Naive B cell (primary cell): ENCODE measurements around the gene SNX13. TPM values are rescaled to one million over a fixed set of nuclear protein-coding genes. Genes with fewer than 3 reads are reported as not detected.
A peak's percentile ranks its signal among the peaks of the same experiment; 100 is the strongest.

Source experiments
- ATAC-seq, 2 donors: fragments of 150-1000 bp; cut with Tn5 transposase; 2 replicates each; pipeline ENCODE4 v1.10.0; 2021; ENCODE audit warnings: low read depth in 2 of 2, mild to moderate bottlenecking in 2 of 2, moderate library complexity in 2 of 2
- DNase-seq: peaks from one replicate; pipeline ENCODE4 v3.0.0; 2022
- H3K27ac Mint-ChIP-seq, 6 donors: one replicate each; pipeline ENCODE4 v1.8.0; 2020 to 2022; ENCODE audit warnings: mild to moderate bottlenecking in 6 of 6, mixed read lengths in 6 of 6, moderate library complexity in 5 of 6, inconsistent platforms in 2 of 6
- H3K27me3 Mint-ChIP-seq, 3 donors: one replicate each; pipeline ENCODE4 v1.8.0; 2021 to 2022; ENCODE audit warnings: mixed read lengths in 3 of 3, mild to moderate bottlenecking in 1 of 3
- H3K36me3 Mint-ChIP-seq, 2 donors: one replicate each; pipeline ENCODE4 v1.8.0; 2020 to 2022; ENCODE audit warnings: mixed read lengths in 2 of 2, inconsistent platforms in 1 of 2, mild to moderate bottlenecking in 1 of 2
- H3K4me1 Mint-ChIP-seq, 3 donors: one replicate each; pipeline ENCODE4 v1.8.0; 2020 to 2022; ENCODE audit warnings: mixed read lengths in 3 of 3, inconsistent platforms in 1 of 3, mild to moderate bottlenecking in 1 of 3, moderate library complexity in 1 of 3
- H3K4me3 Mint-ChIP-seq, 8 donors: one replicate each; pipeline ENCODE4 v1.8.0; 2020 to 2022; ENCODE audit warnings: mild to moderate bottlenecking in 8 of 8, mixed read lengths in 8 of 8, moderate library complexity in 8 of 8, inconsistent platforms in 2 of 8
- H3K9me3 Mint-ChIP-seq, 7 donors: one replicate each; pipeline ENCODE4 v1.8.0; 2020 to 2022; ENCODE audit warnings: mixed read lengths in 7 of 7, mild to moderate bottlenecking in 5 of 7, inconsistent platforms in 2 of 7, moderate library complexity in 1 of 7
- polyA plus RNA-seq, 6 donors: library from polyadenylated mRNA; unstranded; fragments of 300-500 nt; fragmentation: Illumina TruSeq; gene quantifications; one replicate each; pipeline ENCODE4 v1.2.3, GENCODE V29; 2021; ENCODE audit warnings: low read depth in 6 of 6

Gene SNX13
- polyA plus RNA-seq, 6 donors from 2014 or later, result 18.4 to 23.7 (median 20.5) TPM

GRCh38 chr7:17939606-17940301, 540 bp downstream of the SNX13 start:
- DNase-seq, result peak; percentile 57
- no peaks in the 10 kb centered on the region for H3K36me3 Mint-ChIP-seq
- peaks cover 36 to 46% (median 42%) of the 10 kb centered on the region in 3 donors for H3K4me1 Mint-ChIP-seq
- H3K27me3 Mint-ChIP-seq, result no peaks in the 10 kb centered on the region
- no peaks in the 10 kb centered on the region for H3K9me3 Mint-ChIP-seq
- H3K27ac Mint-ChIP-seq, result peak overlapping the region; percentile 99
- peak overlapping the region; percentile 97 to 100 (median 99) for H3K4me3 Mint-ChIP-seq
- ATAC-seq, result peak; percentile 45 to 48

GRCh38 chr7:17939211-17939605, 1.1 kb downstream of the SNX13 start:
- DNase-seq (peak; percentile 46), ATAC-seq (peak; percentile 9 to 19)
- Mint-ChIP-seq H3K4me3 (peak overlapping the region; percentile 97 to 100 (median 99)), H3K9me3 (no peaks in the 10 kb centered on the region), H3K4me1 (peaks cover 40 to 52% (median 48%) of the 10 kb centered on the region in 3 donors), H3K36me3 (no peaks in the 10 kb centered on the region), H3K27ac (peak overlapping the region; percentile 99), H3K27me3 (no peaks in the 10 kb centered on the region)

- no peak for DNase-seq
- H3K27me3 Mint-ChIP-seq, result no peaks in the 10 kb centered on the region
- ATAC-seq, result no peak
- no peaks in the 10 kb centered on the region for H3K36me3 Mint-ChIP-seq
- no peaks in the 10 kb centered on the region for H3K9me3 Mint-ChIP-seq
- peak overlapping the region in 4 of 6 donors; percentile 21 to 99 (median 55) for H3K27ac Mint-ChIP-seq
- peaks cover 51 to 67% (median 62%) of the 10 kb centered on the region in 3 donors for H3K4me1 Mint-ChIP-seq
- H3K4me3 Mint-ChIP-seq, result peak overlapping the region in 4 of 8 donors; percentile 20 to 100 (median 68)
These were observed 2.7 kb downstream of the SNX13 start for GRCh38 chr7:17937506-17938120.

- no peaks in the 10 kb centered on the region for H3K27me3 Mint-ChIP-seq
- peak overlapping the region in 2 of 8 donors; percentile 66 to 69 for H3K4me3 Mint-ChIP-seq
- DNase-seq, result no peak
- no peak for ATAC-seq
- H3K27ac Mint-ChIP-seq, result peak overlapping the region in 1 of 6 donors; percentile 22
- peaks cover 49 to 72% (median 64%) of the 10 kb centered on the region in 3 donors for H3K4me1 Mint-ChIP-seq
- H3K9me3 Mint-ChIP-seq, result no peaks in the 10 kb centered on the region
- no peaks in the 10 kb centered on the region for H3K36me3 Mint-ChIP-seq
These were observed 4.0 kb downstream of the SNX13 start for GRCh38 chr7:17936321-17936720.

- Mint-ChIP-seq H3K4me3 (peak overlapping the region in 3 of 8 donors; percentile 34 to 66 (median 49)), H3K27me3 (no peaks in the 10 kb centered on the region), H3K9me3 (no peaks in the 10 kb centered on the region), H3K4me1 (peaks cover 43 to 72% (median 71%) of the 10 kb centered on the region in 3 donors), H3K36me3 (no peaks in the 10 kb centered on the region), H3K27ac (peak overlapping the region in 2 of 6 donors; percentile 44 to 59)
- ATAC-seq (peak in 1 of 2 donors; percentile 7), DNase-seq (no peak)
These were observed 5.6 kb downstream of the SNX13 start for GRCh38 chr7:17934612-17935240.

GRCh38 chr7:17934094-17934493, 6.2 kb downstream of the SNX13 start:
- H3K4me1 Mint-ChIP-seq, result peaks cover 37 to 71% (median 66%) of the 10 kb centered on the region in 3 donors
- H3K27ac Mint-ChIP-seq, result peak overlapping the region in 2 of 6 donors; percentile 44 to 59
- H3K9me3 Mint-ChIP-seq, result no peaks in the 10 kb centered on the region
- no peaks in the 10 kb centered on the region for H3K27me3 Mint-ChIP-seq
- DNase-seq, result no peak
- peak overlapping the region in 6 of 8 donors; percentile 19 to 75 (median 48) for H3K4me3 Mint-ChIP-seq
- ATAC-seq, result no peak
- no peaks in the 10 kb centered on the region for H3K36me3 Mint-ChIP-seq

GRCh38 chr7:17932770-17933169, 7.5 kb downstream of the SNX13 start:
- ATAC-seq, result no peak
- H3K27ac Mint-ChIP-seq, result no peak overlapping the region
- H3K9me3 Mint-ChIP-seq, result no peaks in the 10 kb centered on the region
- H3K27me3 Mint-ChIP-seq, result no peaks in the 10 kb centered on the region
- H3K36me3 Mint-ChIP-seq, result no peaks in the 10 kb centered on the region
- H3K4me3 Mint-ChIP-seq, result no peak overlapping the region
- peaks cover 40 to 70% (median 60%) of the 10 kb centered on the region in 3 donors for H3K4me1 Mint-ChIP-seq
- no peak for DNase-seq

GRCh38 chr7:17931069-17931468, 9.2 kb downstream of the SNX13 start:
- no peak overlapping the region for H3K4me3 Mint-ChIP-seq
- H3K27ac Mint-ChIP-seq, result peak overlapping the region in 1 of 6 donors; percentile 22
- ATAC-seq, result no peak

GRCh38 chr7:17930546-17930945, 9.7 kb downstream of the SNX13 start:
- no peaks in the 10 kb centered on the region for H3K27me3 Mint-ChIP-seq
- ATAC-seq, result no peak
- no peak overlapping the region for H3K27ac Mint-ChIP-seq
- no peaks in the 10 kb centered on the region for H3K36me3 Mint-ChIP-seq
- H3K4me1 Mint-ChIP-seq, result peaks cover 42 to 69% (median 65%) of the 10 kb centered on the region in 3 donors
- H3K4me3 Mint-ChIP-seq, result no peak overlapping the region
- no peak for DNase-seq
- H3K9me3 Mint-ChIP-seq, result no peaks in the 10 kb centered on the region

More at GRCh38 chr7:17931069-17931468, 9.2 kb downstream of the SNX13 start:
- H3K27me3 Mint-ChIP-seq, result no peaks in the 10 kb centered on the region
- H3K9me3 Mint-ChIP-seq, result no peaks in the 10 kb centered on the region
- no peak for DNase-seq
- H3K4me1 Mint-ChIP-seq, result peaks cover 36 to 64% (median 63%) of the 10 kb centered on the region in 3 donors
- H3K36me3 Mint-ChIP-seq, result no peaks in the 10 kb centered on the region

GRCh38 chr7:17929647-17930395, 10.5 kb downstream of the SNX13 start:
- Mint-ChIP-seq H3K9me3 (no peaks in the 10 kb centered on the region), H3K4me3 (no peak overlapping the region), H3K4me1 (peaks cover 40 to 71% (median 68%) of the 10 kb centered on the region in 3 donors), H3K27ac (peak overlapping the region in 1 of 6 donors; percentile 12), H3K36me3 (no peaks in the 10 kb centered on the region), H3K27me3 (no peaks in the 10 kb centered on the region)
- DNase-seq, result no peak
- no peak for ATAC-seq

GRCh38 chr7:17928055-17928454, 12.2 kb downstream of the SNX13 start:
- Mint-ChIP-seq H3K27ac (peak overlapping the region in 3 of 6 donors; percentile 14 to 30 (median 15)), H3K4me1 (peaks cover 35 to 69% (median 63%) of the 10 kb centered on the region in 3 donors), H3K27me3 (no peaks in the 10 kb centered on the region), H3K36me3 (no peaks in the 10 kb centered on the region), H3K4me3 (no peak overlapping the region), H3K9me3 (no peaks in the 10 kb centered on the region)
- DNase-seq, result no peak
- no peak for ATAC-seq

- peaks cover 0 to 3% of the 10 kb centered on the region in 2 donors for H3K36me3 Mint-ChIP-seq
- DNase-seq (no peak), ATAC-seq (no peak)
- H3K27me3 Mint-ChIP-seq, result no peaks in the 10 kb centered on the region
- H3K27ac Mint-ChIP-seq, result peak overlapping the region in 2 of 6 donors; percentile 1 to 68
- H3K4me1 Mint-ChIP-seq, result peaks cover 35 to 74% (median 59%) of the 10 kb centered on the region in 3 donors
- peaks cover 0 to 11% (median 4%) of the 10 kb centered on the region in 7 donors for H3K9me3 Mint-ChIP-seq
- peak overlapping the region in 1 of 8 donors; percentile 0 for H3K4me3 Mint-ChIP-seq
These were observed 18.4 kb downstream of the SNX13 start for GRCh38 chr7:17921857-17922416.
